Lower lobe of right lung (tissue), 2 donors: ENCODE results near the gene DNAI1. TPM values are rescaled to one million over a fixed set of nuclear protein-coding genes. Genes with fewer than 3 reads are reported as not detected.

ENCODE experiments used
- ATAC-seq, 2 donors: fragments of 200-7000 bp; cut with Tn5 transposase; one replicate each; pipeline ENCODE4 v1.9.1; 2020 to 2022; ENCODE audit warnings: mild to moderate bottlenecking in 2 of 2, moderate library complexity in 2 of 2
- DNase-seq: peaks from one replicate; pipeline ENCODE4 v3.0.0-alpha.2; 2020
- H3K27ac ChIP-seq: fragments of 200-600 bp; one replicate; pipeline ENCODE4 v1.8.0; 2022
- H3K27me3 ChIP-seq: fragments of 200-600 bp; one replicate; pipeline ENCODE4 v1.8.0; 2022; ENCODE audit warnings: low read depth
- H3K36me3 ChIP-seq: fragments of 200-600 bp; one replicate; pipeline ENCODE4 v1.8.0; 2022; ENCODE audit warnings: mild to moderate bottlenecking
- H3K4me1 ChIP-seq: fragments of 200-600 bp; one replicate; pipeline ENCODE4 v1.8.0; 2022
- H3K4me3 ChIP-seq: fragments of 200-600 bp; one replicate; pipeline ENCODE4 v1.8.0; 2022; ENCODE audit warnings: mild to moderate bottlenecking
- H3K9me3 ChIP-seq: fragments of 200-600 bp; one replicate; pipeline ENCODE4 v1.8.0; 2022
- intact Hi-C: fragments of 100-400 bp; cut with DNase I; formaldehyde crosslinking; loops from one replicate; pipeline ENCODE4 v1.11.0; 2022
- total RNA-seq: library from RNA; stranded (reverse); fragmentation: NEBNext Ultra II Directional; extraction: Animal tissue kit (Norgen Biotek cat#: 25700); gene quantifications from one replicate; pipeline ENCODE4 v1.2.1, GENCODE V29; 2021
- TF ChIP-seq, protein P1 (sequence below): fragments of 200-600 bp; IDR thresholded peaks from one replicate; pipeline ENCODE4 v1.8.0; 2022; ENCODE audit warnings: antibody characterized with exemption, mild to moderate bottlenecking
- donor health status: DM: no; HTN: yes; CAD: no; lungs with severe emphysema.

Gene DNAI1
- total RNA-seq, 1 donor from 2014 or later = 13.5 TPM

GRCh38 chr9:34500623-34501267, 42.1 kb downstream of the DNAI1 start:
- intact Hi-C loops = loop anchor here (10.0 kb wide), 1 partner anchor 96 kb away; no protein-coding TSS in a partner anchor
- no peak overlapping the region for H3K27ac ChIP-seq
- H3K36me3 ChIP-seq = no peaks in the 10 kb centered on the region
- DNase-seq (peak; percentile 58), ATAC-seq (peak; percentile 67 to 78)
- no peak overlapping the region for H3K4me3 ChIP-seq
- TF ChIP-seq, protein P1, sequence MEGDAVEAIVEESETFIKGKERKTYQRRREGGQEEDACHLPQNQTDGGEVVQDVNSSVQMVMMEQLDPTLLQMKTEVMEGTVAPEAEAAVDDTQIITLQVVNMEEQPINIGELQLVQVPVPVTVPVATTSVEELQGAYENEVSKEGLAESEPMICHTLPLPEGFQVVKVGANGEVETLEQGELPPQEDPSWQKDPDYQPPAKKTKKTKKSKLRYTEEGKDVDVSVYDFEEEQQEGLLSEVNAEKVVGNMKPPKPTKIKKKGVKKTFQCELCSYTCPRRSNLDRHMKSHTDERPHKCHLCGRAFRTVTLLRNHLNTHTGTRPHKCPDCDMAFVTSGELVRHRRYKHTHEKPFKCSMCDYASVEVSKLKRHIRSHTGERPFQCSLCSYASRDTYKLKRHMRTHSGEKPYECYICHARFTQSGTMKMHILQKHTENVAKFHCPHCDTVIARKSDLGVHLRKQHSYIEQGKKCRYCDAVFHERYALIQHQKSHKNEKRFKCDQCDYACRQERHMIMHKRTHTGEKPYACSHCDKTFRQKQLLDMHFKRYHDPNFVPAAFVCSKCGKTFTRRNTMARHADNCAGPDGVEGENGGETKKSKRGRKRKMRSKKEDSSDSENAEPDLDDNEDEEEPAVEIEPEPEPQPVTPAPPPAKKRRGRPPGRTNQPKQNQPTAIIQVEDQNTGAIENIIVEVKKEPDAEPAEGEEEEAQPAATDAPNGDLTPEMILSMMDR = peak; percentile 97
- H3K9me3 ChIP-seq = no peaks in the 10 kb centered on the region
- no peaks in the 10 kb centered on the region for H3K27me3 ChIP-seq
- peaks cover 21% of the 10 kb centered on the region for H3K4me1 ChIP-seq

- DNase-seq (no peak), ATAC-seq (no peak)
- Histone ChIP-seq H3K27ac (no peak overlapping the region), H3K36me3 (no peaks in the 10 kb centered on the region), H3K27me3 (no peaks in the 10 kb centered on the region), H3K4me1 (peaks cover 21% of the 10 kb centered on the region), H3K9me3 (no peaks in the 10 kb centered on the region), H3K4me3 (no peak overlapping the region)
- TF ChIP-seq, protein P1 = no peak
- intact Hi-C loops = loop anchor here (10.0 kb wide), 1 partner anchor 97 kb away; no protein-coding TSS in a partner anchor
These were observed 42.8 kb downstream of the DNAI1 start for GRCh38 chr9:34501372-34501771.

GRCh38 chr9:34501889-34502425, 43.4 kb downstream of the DNAI1 start:
- TF ChIP-seq, protein P1 = peak; percentile 25
- intact Hi-C loops = loop anchor here (10.0 kb wide), 1 partner anchor 97 kb away; no protein-coding TSS in a partner anchor
- Histone ChIP-seq H3K36me3 (no peaks in the 10 kb centered on the region), H3K27ac (no peak overlapping the region), H3K27me3 (no peaks in the 10 kb centered on the region), H3K4me1 (peaks cover 21% of the 10 kb centered on the region), H3K4me3 (no peak overlapping the region), H3K9me3 (no peaks in the 10 kb centered on the region)
- ATAC-seq (peak; percentile 86 to 90), DNase-seq (peak; percentile 78)

GRCh38 chr9:34502471-34502870, 43.9 kb downstream of the DNAI1 start:
- TF ChIP-seq, protein P1 = no peak
- H3K27ac ChIP-seq = no peak overlapping the region
- no peaks in the 10 kb centered on the region for H3K9me3 ChIP-seq
- intact Hi-C loops = loop anchor here (10.0 kb wide), 1 partner anchor 98 kb away; no protein-coding TSS in a partner anchor
- peak; percentile 7 to 19 for ATAC-seq
- H3K27me3 ChIP-seq = no peaks in the 10 kb centered on the region
- DNase-seq = no peak
- no peak overlapping the region for H3K4me3 ChIP-seq
- no peaks in the 10 kb centered on the region for H3K36me3 ChIP-seq
- peaks cover 21% of the 10 kb centered on the region for H3K4me1 ChIP-seq

- DNase-seq (no peak), ATAC-seq (no peak)
- no peaks in the 10 kb centered on the region for H3K9me3 ChIP-seq
- TF ChIP-seq, protein P1 = no peak
- intact Hi-C loops = loop anchor here (10.0 kb wide), 1 partner anchor 98 kb away; no protein-coding TSS in a partner anchor
- H3K36me3 ChIP-seq = no peaks in the 10 kb centered on the region
- H3K4me1 ChIP-seq = peaks cover 21% of the 10 kb centered on the region
- H3K4me3 ChIP-seq = no peak overlapping the region
- H3K27me3 ChIP-seq = no peaks in the 10 kb centered on the region
- no peak overlapping the region for H3K27ac ChIP-seq
These were observed 44.3 kb downstream of the DNAI1 start for GRCh38 chr9:34502891-34503290.
